ENCODE data around the gene MS4A5. TPM values are rescaled to one million over a fixed set of nuclear protein-coding genes. Genes with fewer than 3 reads are reported as not detected.

Gene MS4A5
- not detected for total RNA-seq

GRCh38 chr11:60429272-60429671, at the start of gene MS4A5:
TSS of gene MS4A5 (plus strand) at chr11:60429572. CDS start at chr11:60429675, 103 bp downstream.
- TF ChIP-seq POLR2A (IDR thresholded peaks at IDR 0.05) (no peak), CTCF (IDR thresholded peaks at IDR 0.05) (no peak)
- peaks cover 11% of the 10 kb centered on the region for H3K4me1 ChIP-seq
- H3K27me3 ChIP-seq = no peaks in the 10 kb centered on the region
- no peaks in the 10 kb centered on the region for H3K9me3 ChIP-seq
- no peaks in the 10 kb centered on the region for H3K36me3 ChIP-seq (replicated peaks in 1 of 2; ENCODE audit: insufficient read depth in 1 of 2, low read depth in 2 of 2)
- H3K4me3 ChIP-seq = no peak within 1 kb of the TSS
- 90 to 98% methylated on average over 5 of the region's 5 CpGs for WGBS, 2 donors
- DNase-seq (no peak), ATAC-seq (no peak)
- intact Hi-C loops (cut with DNase I) = no loop called here
- no peak within 1 kb of the TSS for H3K27ac ChIP-seq

GRCh38 chr11:60389279-60389910, 40.0 kb upstream of the MS4A5 start:
- 43 to 51% methylated on average over 5 of the region's 5 CpGs for WGBS, 2 donors
- H3K9me3 ChIP-seq = no peaks in the 10 kb centered on the region
- no peaks in the 10 kb centered on the region for H3K36me3 ChIP-seq (replicated peaks in 1 of 2; ENCODE audit: insufficient read depth in 1 of 2, low read depth in 2 of 2)
- no peak overlapping the region for H3K4me3 ChIP-seq
- TF ChIP-seq CTCF (IDR thresholded peaks at IDR 0.05) = no peak
- TF ChIP-seq POLR2A (IDR thresholded peaks at IDR 0.05) = no peak
- intact Hi-C loops (cut with DNase I) = no loop called here
- H3K4me1 ChIP-seq = no peaks in the 10 kb centered on the region
- peak in 1 of 4 donors; percentile 41 for DNase-seq
- no peaks in the 10 kb centered on the region for H3K27me3 ChIP-seq
- H3K27ac ChIP-seq = peak overlapping the region in 1 of 4 donors; percentile 13
- no peak for ATAC-seq

GRCh38 chr11:60390419-60390818, 39.0 kb upstream of the MS4A5 start:
- H3K36me3 ChIP-seq (replicated peaks in 1 of 2; ENCODE audit: insufficient read depth in 1 of 2, low read depth in 2 of 2) = no peaks in the 10 kb centered on the region
- intact Hi-C loops (cut with DNase I) = no loop called here
- ATAC-seq (no peak), DNase-seq (no peak)
- H3K4me1 ChIP-seq = no peaks in the 10 kb centered on the region
- no peak overlapping the region for H3K27ac ChIP-seq
- H3K27me3 ChIP-seq = no peaks in the 10 kb centered on the region
- TF ChIP-seq POLR2A (IDR thresholded peaks at IDR 0.05) (no peak), CTCF (IDR thresholded peaks at IDR 0.05) (no peak)
- H3K4me3 ChIP-seq = no peak overlapping the region
- H3K9me3 ChIP-seq = no peaks in the 10 kb centered on the region

- H3K4me1 ChIP-seq = no peaks in the 10 kb centered on the region
- H3K27me3 ChIP-seq = no peaks in the 10 kb centered on the region
- WGBS, 2 donors = 62 to 86% methylated on average over 2 of the region's 2 CpGs
- H3K36me3 ChIP-seq (replicated peaks in 1 of 2; ENCODE audit: insufficient read depth in 1 of 2, low read depth in 2 of 2) = no peaks in the 10 kb centered on the region
- H3K9me3 ChIP-seq = no peaks in the 10 kb centered on the region
- intact Hi-C loops (cut with DNase I) = no loop called here
- H3K4me3 ChIP-seq = no peak overlapping the region
- H3K27ac ChIP-seq = no peak overlapping the region
- no peak for ATAC-seq
- no peak for TF ChIP-seq POLR2A (IDR thresholded peaks at IDR 0.05)
- no peak for TF ChIP-seq CTCF (IDR thresholded peaks at IDR 0.05)
- no peak for DNase-seq
Measured at GRCh38 chr11:60392361-60392760, 37.0 kb upstream of the MS4A5 start.

GRCh38 chr11:60393016-60393415, 36.4 kb upstream of the MS4A5 start:
- no peak overlapping the region for H3K4me3 ChIP-seq
- ATAC-seq = no peak
- no peak for DNase-seq
- intact Hi-C loops (cut with DNase I) = no loop called here
- no peaks in the 10 kb centered on the region for H3K4me1 ChIP-seq
- no peaks in the 10 kb centered on the region for H3K27me3 ChIP-seq
- H3K27ac ChIP-seq = no peak overlapping the region
- TF ChIP-seq CTCF (IDR thresholded peaks at IDR 0.05) (no peak), POLR2A (IDR thresholded peaks at IDR 0.05) (no peak)
- H3K9me3 ChIP-seq = no peaks in the 10 kb centered on the region
- H3K36me3 ChIP-seq (replicated peaks in 1 of 2; ENCODE audit: insufficient read depth in 1 of 2, low read depth in 2 of 2) = no peaks in the 10 kb centered on the region
- 73 to 75% methylated on average over 5 of the region's 5 CpGs for WGBS, 2 donors
